Hematopoietic multipotent progenitor cell treated with erythropoietin and hydrocortisone succinate and interleukin-3 and kit ligand, for 15 days (in vitro differentiated cells): Measurements from ENCODE around the gene TECR.
"Not testable (repeated sequence)": the region's sequence is repeated elsewhere in the genome, so short reads cannot be mapped to it uniquely, and the experiment has no call there.

Experiments used
- DNase-seq: peaks from one replicate; pipeline ENCODE4 v3.0.0-alpha.2; 2015; ENCODE audit warnings: low spot score

The TECR gene

DNA sequence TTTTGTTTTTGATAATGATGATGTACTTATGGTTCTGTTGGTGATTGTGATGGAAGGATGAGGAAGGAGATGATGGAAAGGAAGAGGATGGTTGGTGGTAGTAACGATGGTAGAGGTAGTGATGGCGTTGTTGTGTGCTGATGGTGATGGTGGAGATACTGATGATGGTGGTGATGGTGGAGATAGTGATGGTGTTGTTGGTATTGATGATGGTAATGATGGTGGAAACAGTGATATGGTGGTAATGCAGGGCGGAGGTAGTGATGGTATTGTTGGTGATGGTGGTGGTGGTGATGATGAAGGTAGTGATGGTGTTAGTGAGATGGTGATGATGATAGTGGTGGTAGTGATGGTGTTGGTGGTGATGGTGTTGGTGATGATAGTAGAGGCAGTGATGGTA is 66.2 kb downstream of the TECR start:
- DNase-seq: no peak

DNA sequence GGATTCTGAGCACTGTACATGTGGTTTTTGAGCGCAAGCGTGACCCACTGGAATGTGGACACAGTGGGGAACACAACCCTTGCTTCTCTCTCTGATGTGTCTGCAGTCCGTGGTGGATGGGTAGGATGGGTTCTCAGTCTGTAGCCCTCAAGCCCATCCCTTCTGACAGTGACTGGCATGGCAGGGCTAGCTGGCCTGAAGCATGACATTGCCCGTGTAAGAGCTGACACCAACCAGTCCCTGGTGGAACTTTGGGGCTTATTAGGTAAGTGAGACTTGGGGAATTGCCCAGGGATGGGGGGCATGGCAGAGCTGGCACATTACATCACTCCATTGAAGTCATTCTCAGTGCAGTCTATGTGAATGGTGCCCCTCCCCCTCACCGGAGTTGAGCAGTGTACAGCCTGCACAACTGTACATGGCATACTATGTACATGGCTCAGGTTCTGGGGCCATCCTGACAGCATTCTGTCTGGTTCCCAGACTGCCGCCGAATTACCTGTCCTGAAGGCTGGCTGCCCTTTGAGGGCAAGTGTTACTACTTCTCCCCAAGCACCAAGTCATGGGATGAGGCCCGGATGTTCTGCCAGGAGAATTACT is 70.3 kb downstream of the TECR start:
- no peak for DNase-seq

DNA sequence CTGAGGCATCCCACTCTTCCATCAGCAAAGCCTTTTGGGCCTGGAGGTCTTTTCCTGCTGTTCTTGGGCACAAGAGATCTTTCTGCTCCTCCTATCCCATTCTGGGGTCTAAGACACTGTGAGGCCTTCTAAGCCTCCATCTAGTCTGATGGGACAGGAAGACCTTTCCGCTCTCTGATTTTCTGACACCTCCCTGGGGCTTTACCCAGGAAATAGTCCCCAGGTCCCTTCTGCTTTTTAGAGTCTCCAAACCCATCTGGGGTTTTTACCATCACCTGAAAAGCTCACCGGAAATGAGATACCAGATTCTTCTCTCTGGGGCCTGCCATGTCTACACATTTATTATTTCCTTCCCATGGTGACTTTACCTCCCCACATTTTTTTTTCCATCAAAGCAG is 74.6 kb downstream of the TECR start:
- no peak for DNase-seq

DNA sequence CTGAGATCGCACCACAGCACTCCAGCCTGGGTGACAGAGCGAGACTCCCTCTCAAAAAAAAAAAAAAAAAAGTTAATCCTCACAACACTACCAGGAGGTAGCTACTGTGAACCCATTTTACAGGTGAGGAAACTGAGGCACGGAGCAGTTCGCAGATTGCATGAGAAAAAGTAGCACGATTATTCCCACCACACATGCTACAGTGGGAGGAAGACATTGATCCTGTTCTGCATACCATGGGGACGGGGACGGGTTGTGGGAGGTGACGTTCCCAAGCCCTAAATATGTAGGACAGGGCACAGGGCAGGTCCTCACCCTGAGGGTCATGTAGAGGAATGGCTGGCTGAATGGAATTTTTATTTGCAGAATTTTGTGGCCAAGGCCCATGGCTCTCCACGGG is 77.2 kb downstream of the TECR start:
- DNase-seq: no peak

DNA sequence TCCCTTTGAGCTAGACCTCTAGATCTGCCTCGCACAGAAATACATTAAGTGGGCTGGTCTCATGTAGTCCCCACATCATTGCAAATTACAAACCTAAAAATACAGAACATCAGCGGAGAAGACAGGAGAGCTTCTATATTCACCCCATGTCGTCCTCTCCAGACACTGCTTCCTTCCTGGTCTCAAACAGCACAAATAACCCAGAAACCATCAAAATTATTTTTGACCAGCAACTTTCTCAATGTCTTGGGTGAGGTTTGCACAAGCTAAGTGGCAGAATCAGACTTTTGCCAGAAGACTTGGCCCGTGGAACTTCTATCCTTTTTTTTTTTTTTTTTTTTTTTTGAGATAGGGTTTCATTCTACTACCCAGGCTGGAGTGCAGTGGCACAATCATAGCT is 81.7 kb downstream of the TECR start:
- DNase-seq: no peak

DNA sequence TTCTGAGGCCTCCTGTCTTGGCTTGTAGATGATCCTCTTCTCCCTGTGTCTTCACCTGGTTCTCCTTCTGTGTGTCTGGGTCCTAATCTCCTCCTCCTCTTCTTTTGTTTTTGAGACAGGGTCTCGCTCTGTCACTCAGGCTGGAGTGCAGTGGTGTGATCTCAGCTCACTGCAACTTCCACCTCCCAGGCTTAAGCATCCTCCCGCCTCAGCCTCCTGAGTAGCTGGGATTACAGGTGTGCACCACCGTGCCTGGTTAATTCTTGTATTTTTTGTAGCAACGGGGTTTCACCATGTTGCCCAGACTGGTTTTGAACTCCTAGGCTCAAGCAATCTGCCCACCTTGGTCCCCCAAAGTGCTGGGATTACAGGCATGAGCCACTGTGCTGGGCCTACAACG is 82.8 kb downstream of the TECR start:
- DNase-seq: not testable (repeated sequence)

DNA sequence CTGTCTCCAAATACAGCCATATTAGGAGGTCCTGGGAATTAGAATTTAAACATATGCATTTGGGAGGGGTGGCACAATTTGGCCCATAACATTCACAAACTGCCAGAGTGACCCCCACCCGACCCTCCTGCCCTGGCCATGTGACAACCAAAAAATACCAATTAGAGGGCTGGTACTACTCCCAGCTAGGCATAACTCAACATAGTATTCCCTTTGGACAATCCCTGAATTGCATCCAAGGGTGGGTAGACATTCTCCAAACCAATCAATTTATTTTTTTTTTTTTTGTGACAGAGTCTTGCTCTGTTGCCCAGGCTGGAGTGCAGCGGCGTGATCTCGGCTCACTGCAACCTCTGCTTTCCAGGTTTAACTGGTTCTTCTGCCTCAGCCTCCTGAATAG is 83.3 kb downstream of the TECR start:
- no peak for DNase-seq

DNA sequence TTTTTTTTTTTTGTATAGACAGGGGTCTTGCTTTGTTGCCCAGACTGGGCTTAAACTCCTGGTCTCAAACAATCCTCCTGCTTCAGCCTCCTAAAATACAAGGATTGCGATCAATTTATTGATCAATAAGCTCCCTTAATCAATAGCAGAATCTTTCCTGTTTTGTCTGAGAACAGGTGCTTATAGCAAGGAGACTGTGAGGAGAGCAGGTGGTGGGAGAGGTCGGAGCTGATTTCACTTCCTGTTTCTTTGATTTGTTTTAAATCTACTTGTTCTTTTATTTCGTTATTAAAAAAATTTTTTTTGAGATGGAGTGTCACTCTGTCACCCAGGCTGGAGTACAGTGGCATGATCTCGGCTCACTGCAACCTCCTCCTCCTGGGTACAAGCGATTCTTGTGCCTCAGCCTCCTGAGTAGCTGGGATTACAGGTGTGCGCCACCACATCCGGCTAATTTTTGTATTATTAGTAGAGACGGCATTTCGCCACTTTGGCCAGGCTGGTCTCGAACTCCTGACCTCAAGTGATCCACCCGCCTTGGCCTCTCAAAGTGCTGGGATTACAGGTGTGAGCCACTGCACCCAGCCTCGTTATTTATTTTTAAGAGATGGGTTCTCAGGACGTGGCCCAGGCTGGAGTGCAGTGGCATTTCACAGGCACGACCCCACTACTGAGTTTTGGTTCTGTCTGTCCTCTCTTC is 84.2 kb downstream of the TECR start:
- DNase-seq: not testable (repeated sequence)

DNA sequence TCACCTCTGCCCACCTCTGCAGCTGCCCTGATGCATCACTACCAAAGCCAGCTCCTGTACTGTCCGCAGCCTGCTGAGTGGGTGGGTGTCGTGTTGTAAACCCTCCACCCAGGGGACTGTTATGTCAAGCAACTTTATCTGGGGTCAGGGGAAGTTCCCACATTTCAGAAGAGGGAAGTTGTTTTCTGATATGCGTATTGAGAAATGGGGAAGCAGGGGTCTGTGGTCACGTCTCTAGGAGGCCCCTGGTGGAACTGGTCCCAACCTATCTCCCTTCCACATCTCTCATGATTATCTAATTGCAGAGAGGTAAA is 84.7 kb downstream of the TECR start:
- no peak for DNase-seq
